Fibroblast of skin of abdomen (primary cell): ENCODE measurements around the gene ZMIZ2. TPM values are rescaled to one million over a fixed set of nuclear protein-coding genes. Genes with fewer than 3 reads are reported as not detected.
"Not testable (repeated sequence)": the region's sequence is repeated elsewhere in the genome, so short reads cannot be mapped to it uniquely, and the experiment has no call there.

Source experiments
- DNase-seq: peaks from one replicate; pipeline ENCODE4 v3.0.0-alpha.2; 2013
- polyA plus RNA-seq, 2 experiments: library from polyadenylated mRNA; unstranded; fragments of 120-200 nt; gene quantifications; one replicate each; pipeline ENCODE4 v1.2.1, GENCODE V29; 2013; ENCODE audit not compliant: insufficient read length in 2 of 2

The ZMIZ2 gene
- 42.8 TPM for polyA plus RNA-seq (2013, experiment 1 of 2; ENCODE audit: insufficient read length)
- polyA plus RNA-seq (2013, experiment 2 of 2; ENCODE audit: insufficient read length): 43.2 TPM

GRCh38 chr7:44748045-44748947, at the start of gene ZMIZ2:
Gene ZMIZ2, plus strand, starts transcription at chr7:44748847. Its CDS starts 7,403 bp downstream, at chr7:44756250.
- peak; percentile 91 for DNase-seq

GRCh38 chr7:44699598-44699997, 49.0 kb upstream of the ZMIZ2 start:
- DNase-seq: not testable (repeated sequence)

DNA sequence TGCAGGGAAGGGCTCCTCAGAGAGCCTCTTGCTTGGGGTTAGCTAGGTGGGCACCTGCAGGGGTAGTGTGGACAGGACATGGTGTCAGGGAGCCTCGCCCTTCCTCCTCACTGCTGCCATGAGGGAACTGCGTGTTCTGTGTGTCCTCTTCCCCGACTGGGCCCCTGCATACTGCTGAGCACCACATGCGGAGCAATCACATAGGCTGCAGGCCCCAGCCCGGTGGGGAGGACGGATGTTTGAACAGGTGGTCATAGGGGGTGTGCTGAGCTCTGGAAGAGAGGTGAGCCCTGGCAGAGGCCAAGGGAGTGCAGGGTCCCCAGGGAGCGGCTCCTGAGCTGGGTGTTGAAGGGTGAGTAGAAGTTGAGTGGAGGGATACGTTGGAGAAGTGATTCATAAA, 48.3 kb upstream of the ZMIZ2 start:
- no peak for DNase-seq

DNA sequence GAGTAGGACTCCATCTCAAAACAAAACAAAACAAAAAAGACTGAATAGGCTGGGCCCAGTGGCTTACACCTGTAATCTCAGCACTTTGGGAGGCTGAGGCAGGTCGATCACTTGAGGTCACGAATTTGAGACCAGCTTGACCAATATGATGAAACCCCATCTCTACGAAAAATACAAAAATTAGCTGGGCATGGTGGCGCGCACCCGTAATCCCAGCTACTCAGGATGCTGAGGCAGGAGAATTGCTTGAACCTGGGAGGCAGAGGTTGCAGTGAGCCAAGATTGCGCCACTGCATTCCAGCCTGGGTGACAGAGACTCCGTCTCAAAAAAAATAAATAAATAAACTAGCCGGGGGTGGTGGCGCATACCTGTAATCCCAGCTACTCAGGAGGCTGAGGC, 45.3 kb upstream of the ZMIZ2 start:
- not testable (repeated sequence) for DNase-seq

DNA sequence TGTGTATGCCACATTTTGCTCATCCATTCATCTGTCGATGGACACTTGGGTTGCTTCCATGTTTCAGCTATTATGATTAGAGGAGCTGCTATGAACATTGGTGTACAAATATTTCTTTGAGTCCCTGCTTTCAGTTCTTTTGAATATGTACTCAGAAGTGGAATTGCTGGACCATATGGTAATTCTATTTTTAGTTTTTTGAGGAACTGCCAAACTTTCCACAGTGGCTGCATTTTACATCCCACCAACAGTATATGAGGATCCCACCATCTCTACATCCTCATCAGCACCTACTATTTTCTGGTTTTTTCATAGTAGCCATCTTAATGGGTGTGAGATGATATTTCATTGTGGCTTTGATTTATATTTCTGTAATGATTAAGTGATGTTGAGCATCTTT, 44.7 kb upstream of the ZMIZ2 start:
- DNase-seq: no peak

DNA sequence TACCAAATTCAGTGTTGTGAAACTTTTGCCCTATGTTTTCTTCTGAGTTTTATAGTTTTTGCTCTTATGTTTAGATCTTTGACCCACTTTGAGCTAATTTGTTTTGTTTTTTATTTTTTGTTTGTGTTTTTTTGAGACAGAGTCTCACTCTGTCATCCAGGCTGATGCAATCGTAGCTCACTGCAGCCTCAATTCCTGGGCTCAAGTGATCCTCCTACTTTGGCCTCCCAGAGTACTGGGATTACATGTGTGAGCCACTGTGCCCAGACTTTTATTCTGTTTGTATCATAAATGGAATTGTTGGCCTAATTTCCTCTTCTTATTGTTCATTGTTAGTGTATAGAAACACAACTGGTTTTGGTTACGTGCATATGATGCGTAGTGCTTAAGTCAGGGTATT, 43.2 kb upstream of the ZMIZ2 start:
- no peak for DNase-seq

- DNase-seq: no peak
Measured at GRCh38 chr7:44706788-44707557, 41.7 kb upstream of the ZMIZ2 start.

DNA sequence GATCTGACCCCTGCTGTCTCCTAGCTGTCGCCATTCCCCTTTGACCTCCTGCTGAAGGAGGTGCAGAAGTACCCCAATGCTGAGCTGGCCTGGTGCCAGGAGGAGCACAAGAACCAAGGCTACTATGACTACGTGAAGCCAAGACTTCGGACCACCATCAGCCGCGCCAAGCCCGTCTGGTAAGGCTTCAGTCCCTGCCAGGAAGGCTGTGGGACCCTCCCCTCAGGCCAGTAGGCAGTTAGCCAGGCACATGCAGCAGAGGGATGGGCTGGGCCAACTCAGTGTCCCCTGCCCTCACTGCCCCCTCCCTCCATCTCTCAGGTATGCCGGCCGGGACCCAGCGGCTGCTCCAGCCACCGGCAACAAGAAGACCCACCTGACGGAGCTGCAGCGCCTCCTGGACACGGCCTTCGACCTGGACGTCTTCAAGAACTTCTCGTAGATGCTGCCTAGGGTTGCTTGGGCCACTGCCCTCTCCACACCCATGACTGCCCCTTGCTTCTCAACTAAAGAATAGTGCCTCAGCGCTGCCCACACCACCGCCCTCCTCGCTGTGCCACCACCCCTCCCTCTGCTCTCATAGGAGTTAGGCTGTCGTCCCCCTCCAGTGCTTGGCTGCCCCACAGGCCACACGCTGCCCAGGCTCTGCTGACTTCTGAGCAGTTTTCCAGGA, 41.0 kb upstream of the ZMIZ2 start:
- no peak for DNase-seq

DNA sequence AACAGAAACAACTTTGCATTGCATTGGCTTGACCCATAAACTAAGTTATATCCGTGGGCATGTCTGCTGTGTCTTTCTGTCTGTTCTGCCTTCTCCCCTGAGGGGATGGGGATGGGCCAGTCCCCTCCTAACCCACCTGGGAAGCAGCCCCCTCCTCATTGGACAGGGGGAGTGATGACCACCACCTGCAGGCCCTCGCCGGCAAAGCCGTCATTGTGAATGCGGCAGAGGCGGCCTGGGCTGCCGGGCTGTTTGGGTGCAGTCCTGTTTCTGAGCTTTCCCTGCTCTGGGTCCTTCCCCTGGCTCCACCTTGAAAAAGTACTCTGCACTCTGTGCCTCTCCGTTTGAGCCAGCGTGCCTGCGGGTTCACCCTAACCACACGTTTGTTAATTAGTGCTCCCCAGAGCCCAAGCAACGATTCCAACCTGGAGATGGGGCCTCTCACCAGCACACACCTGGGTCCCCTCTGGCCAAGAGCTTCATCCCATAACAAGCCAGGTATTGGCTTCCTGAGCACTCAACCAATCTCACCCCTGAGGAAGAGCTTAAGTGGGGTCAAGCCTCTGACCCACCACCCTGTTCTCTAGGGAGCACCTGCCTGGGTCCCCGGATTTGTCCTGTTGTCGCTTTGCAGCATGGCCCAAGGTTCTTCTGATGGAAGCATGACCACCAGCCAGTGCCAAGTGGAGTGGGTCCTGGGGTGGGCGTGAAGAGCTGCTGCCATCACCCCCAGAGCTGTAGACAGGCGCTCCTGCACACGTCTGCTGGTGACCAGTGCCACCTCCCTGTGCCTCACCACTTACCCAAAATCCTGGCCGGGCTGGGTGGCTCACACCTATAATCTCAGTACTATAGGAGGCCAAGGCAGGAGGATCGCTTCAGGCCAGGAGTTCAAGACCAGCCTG, 39.4 kb upstream of the ZMIZ2 start:
- DNase-seq: no peak

GRCh38 chr7:44709945-44710596, 38.6 kb upstream of the ZMIZ2 start:
- DNase-seq: no peak

- DNase-seq: no peak
Measured at GRCh38 chr7:44711528-44711927, 37.1 kb upstream of the ZMIZ2 start.

- DNase-seq: no peak
Measured at GRCh38 chr7:44712012-44712411, 36.6 kb upstream of the ZMIZ2 start.

GRCh38 chr7:44713141-44713540, 35.5 kb upstream of the ZMIZ2 start:
- DNase-seq: no peak

- no peak for DNase-seq
Measured at GRCh38 chr7:44713680-44714335, 34.8 kb upstream of the ZMIZ2 start.

DNA sequence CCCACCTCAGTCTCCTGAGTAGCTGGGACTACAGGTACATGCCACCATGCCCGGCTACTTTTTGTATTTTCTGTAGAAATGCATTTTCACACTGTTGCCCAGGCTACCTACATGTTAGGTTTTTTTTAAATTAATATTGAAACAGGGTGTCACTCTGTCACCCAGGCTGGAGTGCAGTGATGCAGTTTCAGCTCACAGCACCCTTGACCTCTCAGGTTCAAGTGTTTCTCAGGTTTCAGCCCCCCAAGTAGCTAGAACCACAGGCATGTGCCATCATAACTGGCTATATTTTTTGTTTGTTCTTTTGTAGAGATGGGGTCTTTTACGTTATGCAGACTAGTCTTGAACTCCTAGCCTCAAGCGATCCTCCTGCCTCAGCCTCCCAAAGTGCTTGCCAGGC, 32.4 kb upstream of the ZMIZ2 start:
- DNase-seq: no peak

DNA sequence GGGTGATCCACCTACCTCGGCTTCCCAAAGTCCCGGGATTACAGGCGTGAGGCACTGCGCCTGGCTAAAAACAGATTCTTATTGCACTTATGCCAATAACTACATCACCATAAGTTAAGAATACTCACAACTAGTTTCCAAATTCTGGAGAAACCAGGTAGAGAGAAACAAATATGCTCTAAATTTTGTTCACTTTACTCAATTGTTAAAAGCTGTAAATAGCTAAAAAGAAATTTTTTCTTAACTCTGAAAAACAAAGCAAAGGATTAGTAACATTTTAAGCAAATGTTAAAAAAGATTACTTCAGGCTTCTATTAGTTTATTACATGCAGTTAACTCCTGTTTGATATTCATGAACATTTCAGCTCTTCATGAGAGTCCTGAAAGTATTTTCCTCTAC, 28.3 kb upstream of the ZMIZ2 start:
- DNase-seq: no peak

DNA sequence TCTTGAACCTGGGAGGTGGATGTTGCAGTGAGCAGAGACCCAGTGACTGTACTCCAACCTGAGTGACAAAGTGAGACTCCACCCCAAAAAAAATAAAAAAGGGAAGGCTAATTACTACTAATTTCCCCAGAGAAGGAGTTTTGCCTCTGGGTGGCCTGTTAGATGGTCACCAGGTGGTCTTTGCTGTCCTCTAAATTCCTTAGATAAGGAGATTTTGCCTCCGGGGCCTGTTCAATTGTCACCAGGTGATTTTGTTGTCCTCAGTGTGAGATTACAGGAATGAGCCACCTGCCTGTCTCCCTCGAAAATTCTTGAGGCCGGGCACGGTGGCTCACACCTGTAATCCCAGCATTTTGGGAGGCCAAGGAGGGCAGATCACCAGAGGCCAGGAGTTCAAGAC, 24.4 kb upstream of the ZMIZ2 start:
- no peak for DNase-seq

DNA sequence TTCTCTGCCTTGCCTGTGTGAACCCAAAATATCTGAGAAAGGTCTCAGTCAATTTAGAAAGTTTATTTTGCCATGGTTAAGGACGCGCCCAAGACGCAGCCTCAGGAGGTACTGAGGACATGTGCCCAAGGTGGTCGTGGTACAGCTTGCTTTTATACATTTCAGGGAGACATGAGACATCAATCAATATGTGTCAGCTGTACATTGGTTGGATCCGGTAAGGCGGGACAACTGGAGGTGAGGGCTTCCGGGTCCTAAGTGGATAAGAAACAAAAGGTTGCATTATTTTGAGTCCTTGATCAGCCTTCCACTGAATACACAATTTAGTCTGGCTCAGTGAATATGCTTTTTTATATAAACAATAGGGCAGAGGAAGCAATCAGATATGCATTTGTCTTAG, 22.4 kb upstream of the ZMIZ2 start:
- DNase-seq: not testable (repeated sequence)

- peak; percentile 94 for DNase-seq
Measured at GRCh38 chr7:44727158-44727936, 21.3 kb upstream of the ZMIZ2 start.

GRCh38 chr7:44727937-44728262, 20.7 kb upstream of the ZMIZ2 start:
- no peak for DNase-seq
